Measurements from ENCODE around the gene TBC1D7.

DNA sequence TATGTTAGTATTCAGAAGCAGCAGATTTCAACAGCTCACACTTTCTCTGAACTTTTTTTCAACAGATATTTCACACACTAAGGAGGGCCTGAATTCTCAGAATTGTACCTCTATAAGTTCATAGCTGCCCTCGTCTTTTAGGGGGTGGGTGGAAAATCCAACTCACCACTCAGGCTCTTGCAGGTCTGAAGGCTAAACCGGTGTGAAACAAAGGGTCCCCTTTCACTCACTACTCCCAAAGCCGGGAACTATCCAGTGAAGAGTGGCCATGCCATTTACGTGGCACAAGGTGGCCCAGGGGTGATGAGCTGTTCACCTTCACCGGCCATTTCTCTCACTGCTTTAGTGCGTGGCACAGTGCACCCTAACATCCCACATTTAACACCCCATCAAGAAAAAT, 24.2 kb downstream of the TBC1D7 start:
- TF ChIP-seq CTCF (IDR thresholded peaks at IDR 0.05; ENCODE audit: insufficient read depth, low read length, poor library complexity, severe bottlenecking) = no peak
- no peak for TF ChIP-seq EZH2phosphoT487 (conservative IDR thresholded peaks at IDR 0.05; ENCODE audit: low read length)

Data from SU-DHL-6 (cell line).